GM12878 (cell line): ENCODE measurements around the gene LTBP2. TPM values are rescaled to one million over a fixed set of nuclear protein-coding genes. Genes with fewer than 3 reads are reported as not detected.

Source experiments
- ATAC-seq: fragments of 200-7000 bp; cut with Tn5 transposase; 3 replicates; pipeline ENCODE4 v1.9.1; 2020; ENCODE audit warnings: mild to moderate bottlenecking, moderate library complexity
- BruUV-seq: library from RNA; stranded (reverse); fragments of 400-500 nt; replicated peaks from 2 replicates; lab custom pipeline; 2021; lab: Mats Ljungman, UMichigan
- CTCF ChIA-PET: fragments of 300-600 bp; sonication (Branson Sonifier 250); formaldehyde crosslinking; extraction: SDS; loops from one replicate; lab custom pipeline; 2021; ENCODE audit warnings: inconsistent platforms; lab: Yijun Ruan, JAX
- POLR2A ChIA-PET: fragments of 350-600 bp; formaldehyde crosslinking; extraction: SDS; loops from one replicate; lab custom pipeline; 2021; ENCODE audit warnings: inconsistent platforms; lab: Charles Lee
- RAD21 ChIA-PET: fragments of 300-600 bp; sonication (Branson Sonifier 250); formaldehyde crosslinking; loops from one replicate; lab custom pipeline; 2023; ENCODE audit warnings: antibody characterized with exemption; ENCODE audit not compliant: unreplicated experiment; lab: Charles Lee
- SMC1A ChIA-PET: fragments of 300-600 bp; sonication (Branson Sonifier 250); formaldehyde crosslinking; loops from one replicate; lab custom pipeline; 2023; ENCODE audit not compliant: unreplicated experiment, uncharacterized antibody; lab: Charles Lee
- DNase-seq: peaks from one replicate; pipeline ENCODE4 v3.0.0-alpha.2; 2011; ENCODE audit warnings: low read depth, low spot score
- FAIRE-seq: peaks from 3 replicates; lab custom pipeline; 2011; peaks lifted over from hg19 to GRCh38; lab: Jason Lieb, UNC
- H2AFZ ChIP-seq: 2 replicates; pipeline ENCODE4 v1.6.0; 2011; ENCODE audit warnings: low read depth, low read length, control low read depth; ENCODE audit not compliant: control insufficient read depth
- H3K27ac ChIP-seq: 2 replicates; pipeline ENCODE4 v1.5.1; 2011; ENCODE audit warnings: control low read depth; ENCODE audit not compliant: control insufficient read depth, insufficient read depth
- H3K27me3 ChIP-seq, 2 experiments: replicated peaks in 1 of 2; 2 replicates each; pipeline versions ENCODE4 v1.6.0 to v1.6.1; 2011; ENCODE audit warnings: low read length in 1 of 2; ENCODE audit not compliant: control insufficient read depth in 2 of 2, insufficient read depth in 2 of 2
- H3K36me3 ChIP-seq, 2 experiments: 2 replicates each; pipeline ENCODE4 v1.5.1; 2011; ENCODE audit warnings: low read length in 1 of 2; ENCODE audit not compliant: control insufficient read depth in 2 of 2, insufficient read depth in 2 of 2
- H3K4me1 ChIP-seq: 2 replicates; pipeline ENCODE4 v1.6.1; 2011; ENCODE audit warnings: mild to moderate bottlenecking, low read length, moderate library complexity, mixed read lengths; ENCODE audit not compliant: control insufficient read depth, insufficient read depth
- H3K4me2 ChIP-seq: 2 replicates; pipeline ENCODE4 v1.6.0; 2011; ENCODE audit warnings: control low read depth; ENCODE audit not compliant: control insufficient read depth, insufficient read depth
- H3K4me3 ChIP-seq: fragments of 200-600 bp; sonication (generic); 2 replicates; pipeline ENCODE4 v1.5.1; 2016
- H3K79me2 ChIP-seq: 2 replicates; pipeline ENCODE4 v1.6.0; 2011; ENCODE audit warnings: low read length; ENCODE audit not compliant: control insufficient read depth, insufficient read depth
- H3K9ac ChIP-seq: 2 replicates; pipeline ENCODE4 v1.8.0; 2011; ENCODE audit warnings: low read length, control low read depth, mixed read lengths; ENCODE audit not compliant: control insufficient read depth, insufficient read depth
- H3K9me3 ChIP-seq: replicated peaks from 3 replicates; pipeline ENCODE4 v1.5.1; 2011; ENCODE audit warnings: mild to moderate bottlenecking, low read length; ENCODE audit not compliant: control insufficient read depth, insufficient read depth
- H4K20me1 ChIP-seq: 2 replicates; pipeline ENCODE4 v1.6.0; 2011; ENCODE audit not compliant: control insufficient read depth, insufficient read depth
- CBFB ChIP-seq: IDR thresholded peaks from 2 replicates; pipeline ENCODE4 v1.6.1; 2016; ENCODE audit warnings: antibody characterized with exemption, low read depth
- CBX5 ChIP-seq: sonication (generic); IDR thresholded peaks from 2 replicates; pipeline ENCODE4 v1.6.1; 2016; ENCODE audit warnings: low read depth, moderate library complexity, mild to moderate bottlenecking, inconsistent platforms
- EP300 ChIP-seq, 2 experiments: fragments of 150-350 bp in 1 of 2; IDR thresholded peaks; 2 replicates each; pipeline ENCODE4 v1.6.1; 2011 to 2012; ENCODE audit warnings: low read depth in 2 of 2, low read length in 2 of 2, borderline replicate concordance in 1 of 2, improper control_type of control experiment in 1 of 2, inconsistent platforms in 1 of 2; ENCODE audit not compliant: control insufficient read depth in 1 of 2
- JUNB ChIP-seq: IDR thresholded peaks from 2 replicates; pipeline ENCODE4 v1.6.1; 2016; ENCODE audit warnings: antibody characterized with exemption, mild to moderate bottlenecking
- MEF2A ChIP-seq: IDR thresholded peaks from 2 replicates; pipeline ENCODE4 v1.6.1; 2011; ENCODE audit warnings: low read depth, mild to moderate bottlenecking, low read length, moderate library complexity; ENCODE audit not compliant: insufficient read depth
- NBN ChIP-seq: fragments of 450-650 bp; IDR thresholded peaks from 2 replicates; pipeline ENCODE4 v1.6.1; 2016
- RAD21 ChIP-seq: IDR thresholded peaks from 2 replicates; pipeline ENCODE4 v1.6.1; 2011; ENCODE audit warnings: mild to moderate bottlenecking, low read depth, low read length, moderate library complexity; ENCODE audit not compliant: insufficient read depth
- ZBTB4 ChIP-seq: fragments of 450-650 bp; formaldehyde crosslinking; IDR thresholded peaks from 2 replicates; pipeline ENCODE4 v1.4.0; 2022; ENCODE audit warnings: mild to moderate bottlenecking, moderate library complexity
- WGBS: methylation state at CpG from one replicate; pipeline ENCODE4 v1.1.6; 2016; ENCODE audit warnings: low lambda C conversion rate; ENCODE audit not compliant: insufficient replicate concordance, insufficient coverage; ENCODE audit errors: missing lambda C conversion rate; 5-methylcytosine and 5-hydroxymethylcytosine counted together
- in situ Hi-C: fragments of 300-500 bp; cut with MboI; formaldehyde crosslinking; loops from 9 replicates; pipeline ENCODE4 v1.14.3; 2018; ENCODE audit warnings: mixed read lengths
- intact Hi-C: fragments of 100-400 bp; cut with micrococcal nuclease; formaldehyde crosslinking; loops from one replicate; pipeline ENCODE4 v1.14.2; 2022; ENCODE audit not compliant: unreplicated experiment
- polyA plus RNA-seq, 11 experiments: library from polyadenylated mRNA; depleted of rRNA in 4 of 11; unstranded in 6 of 11; stranded (reverse) in 5 of 11; fragments of >200 nt; fragmentation: Nextera tagmentation in 4 of 11; fragmentation: Illumina TruSeq in 1 of 11; extraction: Ambion mirVana in 4 of 11; extraction: Trizol in 1 of 11; gene quantifications; 1 replicate in 1 of 11; 2 replicates in 10 of 11; pipeline versions ENCODE4 v1.2.1 to v1.2.3, GENCODE V29; 2011 to 2016; ENCODE audit warnings: inconsistent platforms in 2 of 11, missing spikeins in 2 of 11, low read depth in 1 of 11
- total RNA-seq, 4 experiments: library from RNA; depleted of rRNA in 3 of 4; stranded (reverse); fragments of >200 nt in 3 of 4; fragmentation: Illumina TruSeq in 1 of 4; extraction: Trizol in 1 of 4; gene quantifications; 2 replicates each; pipeline versions ENCODE4 v1.2.1 to v1.2.3, GENCODE V29; 2013 to 2021

LTBP2 gene
- total and polyA plus RNA-seq, 10 of the 15 experiments (the other 5 are each of a cell fraction or from before 2014, with no cell fraction given) = 0.03 to 0.23 (median 0.06) TPM; not detected in 1

- BruUV-seq = no TSS peak
- H3K9ac ChIP-seq = no peak overlapping the region
- H3K27me3 ChIP-seq = no peaks in the 10 kb centered on the region; a peak in 1 of 4 replicates
- WGBS = 51% methylated on average over 3 of the region's 3 CpGs
- ATAC-seq = no peak
- POLR2A ChIA-PET = no interaction called here
- RAD21 ChIA-PET = no interaction called here
- H3K4me1 ChIP-seq = no peaks in the 10 kb centered on the region
- no peaks in the 10 kb centered on the region for H4K20me1 ChIP-seq
- SMC1A ChIA-PET = no interaction called here
- no peak overlapping the region for H2AFZ ChIP-seq
- in situ Hi-C loops (no loop called here), intact Hi-C loops (no loop called here)
- no peaks in the 10 kb centered on the region for H3K9me3 ChIP-seq
- no peak for DNase-seq
- H3K79me2 ChIP-seq = no peaks in the 10 kb centered on the region
- H3K4me3 ChIP-seq = no peak overlapping the region
- no peak overlapping the region for H3K27ac ChIP-seq
- no peak overlapping the region for H3K4me2 ChIP-seq
- no peaks in the 10 kb centered on the region for H3K36me3 ChIP-seq
- no peak for FAIRE-seq
- TF ChIP-seq EP300 (IDR thresholded peaks at IDR 0.05; ENCODE audit: borderline replicate concordance in 1 of 2, control insufficient read depth in 1 of 2, low read depth in 2 of 2, low read length in 2 of 2) (no peak), ZBTB4 (CRISPR knock-in tag) (no peak), CBX5 (no peak), RAD21 (no peak), MEF2A (no peak), NBN (no peak), CBFB (no peak), JUNB (no peak)
- CTCF ChIA-PET = no interaction called here
These were observed 43.7 kb downstream of the LTBP2 start for GRCh38 chr14:74568380-74568649.
